Thyroid gland (tissue), 4 donors: ENCODE data around the gene HHAT.

Experiments
- POLR2A ChIP-seq, 2 donors: fragments of 450-650 bp; IDR thresholded peaks; one replicate each; pipeline ENCODE4 v1.6.1; 2017; ENCODE audit warnings: antibody characterized with exemption in 2 of 2, mild to moderate bottlenecking in 2 of 2, moderate library complexity in 1 of 2
- TF ChIP-seq, protein P1 (sequence below), 6 experiments: fragments of 200-600 bp in 3 of 6; fragments of 450-650 bp in 3 of 6; sonication (generic) in 3 of 6; IDR thresholded peaks; one replicate each; pipeline ENCODE4 v1.5.1; 2016 to 2019; ENCODE audit warnings: antibody characterized with exemption in 6 of 6, mild to moderate bottlenecking in 2 of 6, inconsistent platforms in 1 of 6, moderate library complexity in 1 of 6

DNA sequence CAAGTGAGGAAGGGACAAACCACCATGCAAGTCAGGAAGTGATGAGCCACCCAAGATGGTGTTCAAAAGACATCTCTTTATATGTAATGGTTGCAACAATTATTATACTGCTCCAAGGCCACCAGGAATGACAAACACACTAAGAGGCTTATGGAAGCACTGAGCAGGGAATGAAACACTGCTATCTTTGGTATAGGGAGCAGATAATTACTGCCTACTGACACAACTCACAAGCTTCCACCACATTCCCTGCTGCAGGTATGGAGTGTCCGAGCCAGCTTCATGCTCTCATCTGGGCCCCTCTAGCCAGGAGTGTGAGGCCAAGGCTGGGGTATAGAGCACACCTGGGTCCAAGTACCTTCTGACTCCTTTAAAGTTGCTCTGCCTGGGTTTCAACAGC lies 371.4 kb downstream of the HHAT start:
- TF ChIP-seq, protein P1, sequence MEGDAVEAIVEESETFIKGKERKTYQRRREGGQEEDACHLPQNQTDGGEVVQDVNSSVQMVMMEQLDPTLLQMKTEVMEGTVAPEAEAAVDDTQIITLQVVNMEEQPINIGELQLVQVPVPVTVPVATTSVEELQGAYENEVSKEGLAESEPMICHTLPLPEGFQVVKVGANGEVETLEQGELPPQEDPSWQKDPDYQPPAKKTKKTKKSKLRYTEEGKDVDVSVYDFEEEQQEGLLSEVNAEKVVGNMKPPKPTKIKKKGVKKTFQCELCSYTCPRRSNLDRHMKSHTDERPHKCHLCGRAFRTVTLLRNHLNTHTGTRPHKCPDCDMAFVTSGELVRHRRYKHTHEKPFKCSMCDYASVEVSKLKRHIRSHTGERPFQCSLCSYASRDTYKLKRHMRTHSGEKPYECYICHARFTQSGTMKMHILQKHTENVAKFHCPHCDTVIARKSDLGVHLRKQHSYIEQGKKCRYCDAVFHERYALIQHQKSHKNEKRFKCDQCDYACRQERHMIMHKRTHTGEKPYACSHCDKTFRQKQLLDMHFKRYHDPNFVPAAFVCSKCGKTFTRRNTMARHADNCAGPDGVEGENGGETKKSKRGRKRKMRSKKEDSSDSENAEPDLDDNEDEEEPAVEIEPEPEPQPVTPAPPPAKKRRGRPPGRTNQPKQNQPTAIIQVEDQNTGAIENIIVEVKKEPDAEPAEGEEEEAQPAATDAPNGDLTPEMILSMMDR (IDR thresholded peaks at IDR 0.05), result no peak
- TF ChIP-seq POLR2A (IDR thresholded peaks at IDR 0.05), result no peak
